Testis (tissue), 2 donors: Measurements from ENCODE around the gene MAGI1.

Experiments used
- CTCF ChIP-seq, 3 experiments: fragments of 450-650 bp in 2 of 3; fragments of 200-600 bp in 1 of 3; sonication (generic) in 1 of 3; IDR thresholded peaks; one replicate each; pipeline ENCODE4 v1.5.1; 2016 to 2019; ENCODE audit warnings: antibody characterized with exemption in 3 of 3, mild to moderate bottlenecking in 2 of 3, moderate library complexity in 1 of 3
- POLR2A ChIP-seq: fragments of 450-650 bp; IDR thresholded peaks from one replicate; pipeline ENCODE4 v1.6.1; 2017; ENCODE audit warnings: antibody characterized with exemption, mild to moderate bottlenecking, moderate library complexity

- TF ChIP-seq CTCF (IDR thresholded peaks at IDR 0.05) (no peak), POLR2A (no peak)
These were observed 423.4 kb downstream of the MAGI1 start for GRCh38 chr3:65615329-65615728.
